Measurements from ENCODE around the gene LYST. TPM values are rescaled to one million over a fixed set of nuclear protein-coding genes. Genes with fewer than 3 reads are reported as not detected.
"Not testable (repeated sequence)": the region's sequence is repeated elsewhere in the genome, so short reads cannot be mapped to it uniquely, and the experiment has no call there.

The LYST gene
- total RNA-seq, 1 experiment from 2014 or later: 146 TPM

- no peak for DNase-seq (ENCODE audit: low read depth, low spot score)
- in situ Hi-C loops (cut with HindIII; ENCODE audit: low pct_unique_long_range_greater_than_20kb, low sequenced_read_pairs): no loop called here
Measured at GRCh38 chr1:235865565-235866204, 1.0 kb downstream of the LYST start.

DNA sequence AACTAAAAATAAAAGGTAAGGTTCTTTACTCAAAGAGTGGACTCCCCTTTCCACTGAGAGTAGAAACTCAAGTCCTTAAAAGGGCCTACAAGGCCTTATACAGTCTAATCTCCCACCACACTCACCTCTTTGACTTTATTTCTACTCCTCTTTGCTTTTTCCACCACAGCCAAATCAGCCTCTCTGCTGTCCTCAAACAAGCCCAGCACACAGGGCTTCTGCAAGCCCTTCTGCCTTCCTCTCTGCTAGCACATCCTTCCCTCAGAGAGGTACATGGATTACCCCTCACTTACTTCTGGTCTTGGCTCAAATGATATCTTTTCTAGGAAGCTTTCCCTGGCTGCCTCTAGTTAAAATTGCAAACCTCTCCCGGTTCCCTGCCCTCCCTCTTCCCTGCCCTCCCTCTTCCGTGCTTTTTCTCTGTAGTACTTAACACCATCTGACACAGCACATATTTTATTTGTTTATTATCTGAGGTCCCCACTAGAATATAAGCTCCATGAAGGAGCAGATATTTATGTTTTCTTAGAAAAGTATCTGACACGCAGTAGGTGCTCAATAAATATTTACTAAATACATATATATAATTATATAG is 1.7 kb downstream of the LYST start:
- no peak for DNase-seq (ENCODE audit: low read depth, low spot score)
- in situ Hi-C loops (cut with HindIII; ENCODE audit: low pct_unique_long_range_greater_than_20kb, low sequenced_read_pairs): no loop called here

DNA sequence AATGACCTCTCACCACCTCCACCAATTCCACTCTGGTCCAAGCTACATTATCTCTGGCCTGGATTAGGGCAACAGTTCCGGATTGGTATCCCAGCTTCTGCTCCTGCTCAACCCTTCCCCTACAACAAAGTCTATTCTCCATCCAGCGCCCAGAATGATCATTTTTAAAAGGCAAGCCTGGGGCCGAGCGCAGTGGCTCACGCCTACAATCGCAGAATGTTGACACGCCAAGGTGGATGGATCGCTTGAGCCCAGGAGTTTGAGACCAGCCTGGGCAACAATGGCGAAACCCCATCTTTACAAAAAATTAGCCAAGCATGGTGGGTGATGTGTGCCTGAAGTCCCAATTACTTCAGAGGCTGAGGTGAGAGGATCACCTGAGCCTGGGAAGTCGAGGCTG is 2.2 kb downstream of the LYST start:
- in situ Hi-C loops (cut with HindIII; ENCODE audit: low pct_unique_long_range_greater_than_20kb, low sequenced_read_pairs): no loop called here
- DNase-seq (ENCODE audit: low read depth, low spot score): no peak

DNA sequence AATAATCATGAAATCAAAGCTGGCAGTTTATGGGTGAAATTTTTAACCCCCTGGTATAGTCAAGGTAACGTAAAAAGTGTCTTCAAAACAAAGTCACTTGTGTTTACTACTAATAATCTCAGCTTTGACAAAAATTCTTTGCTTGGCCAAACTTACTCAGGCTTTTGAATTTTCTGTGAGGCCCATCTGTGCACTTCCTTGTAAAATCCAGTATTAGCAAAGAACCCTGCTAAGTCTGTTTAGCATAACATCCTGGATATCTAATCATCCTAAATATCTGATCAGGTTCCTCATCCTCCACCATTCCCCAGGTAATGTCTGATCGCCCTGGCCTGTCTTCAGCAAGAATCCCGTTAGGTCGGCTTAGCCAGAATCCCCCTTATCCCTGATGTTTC is 3.0 kb downstream of the LYST start:
- in situ Hi-C loops (cut with HindIII; ENCODE audit: low pct_unique_long_range_greater_than_20kb, low sequenced_read_pairs): no loop called here
- no peak for DNase-seq (ENCODE audit: low read depth, low spot score)

DNA sequence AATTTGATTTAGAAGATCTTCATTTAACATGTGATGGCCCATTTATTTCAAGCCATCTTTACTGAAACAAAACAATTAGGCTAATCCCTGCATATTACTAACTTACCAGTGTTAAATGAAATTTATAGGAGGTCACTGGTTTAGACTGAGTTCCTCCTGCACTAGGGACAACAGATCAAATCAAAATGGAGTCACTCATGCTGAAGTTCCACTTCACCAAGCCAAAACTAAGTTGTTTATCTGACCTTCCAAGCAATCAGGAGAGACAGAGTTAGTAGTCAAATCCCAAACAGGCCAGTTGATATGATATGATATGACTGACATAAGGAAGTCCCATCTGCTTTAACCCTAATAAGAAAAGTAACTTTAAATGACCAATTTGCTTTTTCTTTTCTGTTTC is 4.8 kb downstream of the LYST start:
- no peak for DNase-seq (ENCODE audit: low read depth, low spot score)
- in situ Hi-C loops (cut with HindIII; ENCODE audit: low pct_unique_long_range_greater_than_20kb, low sequenced_read_pairs): no loop called here

DNA sequence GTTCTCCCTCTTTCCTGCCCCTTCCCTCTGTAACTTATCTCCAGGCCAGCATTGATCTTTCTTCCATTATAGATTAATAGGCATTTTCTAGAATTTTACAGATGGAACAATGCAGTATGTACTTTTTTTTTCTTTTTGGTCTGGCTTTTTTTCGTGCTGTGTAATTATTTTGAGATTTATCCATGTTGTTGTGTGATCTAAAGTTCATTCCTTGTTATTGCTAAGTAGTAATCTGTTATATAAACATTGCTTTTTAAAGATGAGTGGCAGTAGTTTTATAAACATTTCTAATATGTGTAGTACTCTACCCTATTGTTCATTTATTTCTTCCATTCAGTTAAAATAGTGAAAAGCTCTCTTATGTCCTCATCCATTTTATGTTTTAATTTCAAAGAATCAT is 5.9 kb downstream of the LYST start:
- in situ Hi-C loops (cut with HindIII; ENCODE audit: low pct_unique_long_range_greater_than_20kb, low sequenced_read_pairs): no loop called here

DNA sequence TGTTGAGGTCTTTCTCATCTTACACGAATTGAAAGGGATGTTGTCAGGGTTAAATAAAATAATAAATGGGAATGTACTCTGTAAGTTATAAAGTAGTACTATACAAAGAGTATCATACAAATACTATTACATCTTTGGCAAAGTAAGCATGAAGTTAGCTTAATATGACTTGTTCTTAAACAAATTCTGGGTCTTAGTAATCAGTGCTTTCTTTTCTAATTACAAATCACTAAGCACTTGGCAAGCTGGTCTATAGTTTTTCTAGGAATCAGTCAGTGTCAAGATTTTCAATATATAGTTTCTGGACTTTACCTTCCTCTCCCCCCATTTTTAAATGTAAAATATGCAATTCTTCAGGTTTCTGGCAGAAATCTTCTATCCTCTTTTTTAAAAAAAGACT is 6.9 kb downstream of the LYST start:
- no peak for DNase-seq (ENCODE audit: low read depth, low spot score)
- in situ Hi-C loops (cut with HindIII; ENCODE audit: low pct_unique_long_range_greater_than_20kb, low sequenced_read_pairs): no loop called here

More for the DNA sequence above, 5.9 kb downstream of the LYST start:
- DNase-seq (ENCODE audit: low read depth, low spot score): no peak

- DNase-seq (ENCODE audit: low read depth, low spot score): peak; percentile 36
- in situ Hi-C loops (cut with HindIII; ENCODE audit: low pct_unique_long_range_greater_than_20kb, low sequenced_read_pairs): no loop called here
Measured at GRCh38 chr1:235858766-235859165, 7.9 kb downstream of the LYST start.

- in situ Hi-C loops (cut with HindIII; ENCODE audit: low pct_unique_long_range_greater_than_20kb, low sequenced_read_pairs): no loop called here
- no peak for DNase-seq (ENCODE audit: low read depth, low spot score)
Measured at GRCh38 chr1:235857756-235858155, 8.9 kb downstream of the LYST start.

- DNase-seq (ENCODE audit: low read depth, low spot score): no peak
- in situ Hi-C loops (cut with HindIII; ENCODE audit: low pct_unique_long_range_greater_than_20kb, low sequenced_read_pairs): no loop called here
Measured at GRCh38 chr1:235855811-235856429, 10.8 kb downstream of the LYST start.

- no peak for DNase-seq (ENCODE audit: low read depth, low spot score)
- in situ Hi-C loops (cut with HindIII; ENCODE audit: low pct_unique_long_range_greater_than_20kb, low sequenced_read_pairs): no loop called here
Measured at GRCh38 chr1:235854347-235854746, 12.4 kb downstream of the LYST start.

- in situ Hi-C loops (cut with HindIII; ENCODE audit: low pct_unique_long_range_greater_than_20kb, low sequenced_read_pairs): no loop called here
- no peak for DNase-seq (ENCODE audit: low read depth, low spot score)
Measured at GRCh38 chr1:235853653-235854052, 13.1 kb downstream of the LYST start.

DNA sequence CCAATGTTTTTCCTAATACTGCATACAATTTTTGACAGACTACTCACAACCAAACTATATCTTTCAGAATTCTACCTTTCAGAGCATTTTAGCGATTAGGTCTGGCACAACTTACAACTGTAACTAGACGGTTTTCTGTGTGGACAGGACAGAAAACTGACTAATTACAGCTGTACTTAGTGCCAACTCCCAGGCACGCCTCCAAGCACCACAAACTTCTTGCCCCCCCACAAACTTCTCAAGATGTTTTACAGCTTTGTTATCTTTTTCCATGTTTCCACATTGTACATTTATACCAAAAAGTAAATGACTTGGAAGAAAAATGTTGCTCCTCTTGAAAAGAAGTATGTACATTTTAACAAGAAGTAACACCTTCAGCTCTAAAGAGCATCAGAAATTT is 13.8 kb downstream of the LYST start:
- DNase-seq (ENCODE audit: low read depth, low spot score): no peak
- in situ Hi-C loops (cut with HindIII; ENCODE audit: low pct_unique_long_range_greater_than_20kb, low sequenced_read_pairs): no loop called here

DNA sequence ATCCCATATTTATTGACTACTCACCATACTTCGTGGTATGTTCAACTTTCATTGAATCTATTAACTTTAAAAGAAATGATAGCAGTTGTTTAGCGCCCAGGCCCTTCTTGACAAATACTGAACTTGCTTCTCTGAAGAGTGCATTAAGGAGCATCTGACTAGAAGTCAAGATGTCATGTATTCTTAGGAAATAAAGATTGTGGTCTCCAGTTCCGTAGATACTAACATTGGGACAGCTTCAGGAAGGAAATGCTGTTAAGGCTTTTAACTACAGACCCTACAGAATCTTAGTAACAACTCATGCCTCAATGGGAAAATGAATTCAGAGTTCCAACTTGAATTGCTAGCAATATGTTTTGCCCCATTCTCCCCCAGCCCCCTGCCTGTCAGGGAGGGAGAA is 14.8 kb downstream of the LYST start:
- no peak for DNase-seq (ENCODE audit: low read depth, low spot score)
- in situ Hi-C loops (cut with HindIII; ENCODE audit: low pct_unique_long_range_greater_than_20kb, low sequenced_read_pairs): no loop called here

DNA sequence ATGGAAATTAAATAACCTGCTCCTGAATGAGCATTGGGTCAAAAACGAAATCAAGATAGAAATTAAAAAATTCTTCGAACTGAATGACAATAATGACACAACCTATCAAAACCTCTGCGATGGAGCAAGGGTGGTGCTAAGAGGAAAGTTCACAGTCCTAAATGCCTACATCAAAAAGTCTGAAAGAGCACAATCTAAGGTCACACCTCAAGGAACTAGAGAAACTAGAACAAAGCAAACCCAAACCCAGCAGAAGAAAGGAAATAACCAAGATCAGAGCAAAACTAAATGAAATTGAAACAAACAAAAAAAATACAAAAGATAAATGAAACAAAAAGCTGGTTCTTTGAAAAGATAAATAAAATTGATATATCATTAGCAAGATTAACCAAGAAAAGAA is 18.5 kb downstream of the LYST start:
- DNase-seq (ENCODE audit: low read depth, low spot score); in situ Hi-C loops (cut with HindIII; ENCODE audit: low pct_unique_long_range_greater_than_20kb, low sequenced_read_pairs): not testable (repeated sequence)

- in situ Hi-C loops (cut with HindIII; ENCODE audit: low pct_unique_long_range_greater_than_20kb, low sequenced_read_pairs): not testable (repeated sequence)
Measured at GRCh38 chr1:235845656-235846107, 21.0 kb downstream of the LYST start.

DNA sequence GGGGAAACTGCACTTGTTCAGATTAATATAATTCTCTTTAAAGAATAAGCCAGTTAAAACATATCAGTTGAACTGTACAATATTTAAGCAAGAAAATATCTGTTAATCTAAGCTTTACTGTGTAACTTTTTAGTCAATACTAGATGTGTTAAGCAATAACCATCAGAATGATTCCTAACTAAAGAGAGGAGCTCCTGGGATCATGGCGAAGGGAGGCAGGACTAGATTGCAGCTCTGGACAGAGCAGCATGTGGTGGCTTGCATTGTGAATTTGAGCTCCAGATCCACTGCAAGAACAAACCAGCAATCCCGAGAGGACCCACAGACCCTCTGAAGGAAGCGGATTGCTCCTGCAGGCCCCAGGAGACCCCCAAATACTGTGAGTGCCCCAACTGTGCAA is 21.9 kb downstream of the LYST start:
- in situ Hi-C loops (cut with HindIII; ENCODE audit: low pct_unique_long_range_greater_than_20kb, low sequenced_read_pairs): no loop called here
- no peak for DNase-seq (ENCODE audit: low read depth, low spot score)

More at GRCh38 chr1:235845656-235846107, 21.0 kb downstream of the LYST start:
- DNase-seq (ENCODE audit: low read depth, low spot score): peak; percentile 44

- in situ Hi-C loops (cut with HindIII; ENCODE audit: low pct_unique_long_range_greater_than_20kb, low sequenced_read_pairs): no loop called here
- DNase-seq (ENCODE audit: low read depth, low spot score): peak; percentile 58
Measured at GRCh38 chr1:235843461-235843961, 23.2 kb downstream of the LYST start.

Data from SK-MEL-5 (cell line).